ENCODE data around the gene SLC22A13.

SLC22A13 gene

DNA sequence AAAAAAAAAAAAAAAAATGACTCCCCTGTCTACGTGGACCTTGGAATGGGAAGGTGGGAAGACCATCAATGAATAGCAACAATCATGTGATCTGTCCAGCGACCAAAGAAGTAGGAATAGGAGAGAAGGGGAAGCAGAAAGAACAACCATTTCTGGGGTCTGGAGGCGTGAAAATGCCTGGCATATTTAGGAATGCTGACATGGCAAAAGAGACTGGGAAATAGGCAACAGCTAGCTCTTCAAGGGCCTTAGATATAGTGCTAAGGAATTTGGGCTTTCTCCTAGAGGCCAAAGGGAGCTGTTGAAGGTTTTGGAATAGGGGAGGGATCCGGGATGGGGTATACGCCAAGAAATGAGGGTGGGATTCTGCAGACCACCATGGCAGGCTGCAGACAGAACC is 5.9 kb downstream of the SLC22A13 start:
- Histone ChIP-seq H3K4ac (ENCODE audit: low read depth in 1 of 2, low read length in 2 of 2) (no peak overlapping the region), H3K79me1 (replicated peaks; ENCODE audit: low read length, poor library complexity, severe bottlenecking) (no peaks in the 10 kb centered on the region), H3K23ac (ENCODE audit: low read length in 2 of 2) (no peak overlapping the region), H3K18ac (ENCODE audit: low read depth in 1 of 2, low read length in 2 of 2) (no peak overlapping the region), H2AK5ac (ENCODE audit: low read length, severe bottlenecking) (no peak overlapping the region), H3K9me3 (ENCODE audit: control insufficient read depth, low read length) (no peaks in the 10 kb centered on the region), H3K9ac (ENCODE audit: low read length) (no peak overlapping the region), H4K8ac (ENCODE audit: low read length) (no peak overlapping the region), H2BK15ac (ENCODE audit: low read depth, poor library complexity, severe bottlenecking) (no peak overlapping the region), H2BK12ac (ENCODE audit: low read length in 2 of 2) (no peak overlapping the region), H3K4me3 (ENCODE audit: insufficient read depth in 1 of 2, low read depth in 1 of 2, low read length in 2 of 2) (no peak overlapping the region), H3K14ac (ENCODE audit: low read length in 2 of 2) (no peak overlapping the region), H2BK120ac (ENCODE audit: low read depth, low read length) (no peak overlapping the region), H4K91ac (ENCODE audit: low read length) (no peak overlapping the region), H3K36me3 (ENCODE audit: control insufficient read depth in 1 of 2, insufficient read depth in 2 of 2, low read depth in 1 of 2, low read length in 2 of 2) (peaks cover 7 to 35% of the 10 kb centered on the region in 2 experiments), H2AFZ (ENCODE audit: low read depth, low read length) (no peak overlapping the region), H3K27ac (ENCODE audit: low read length, poor library complexity, severe bottlenecking) (no peak overlapping the region), H3K4me1 (ENCODE audit: control insufficient read depth, insufficient read depth, low read depth, low read length) (peaks cover 6% of the 10 kb centered on the region), H3K27me3 (ENCODE audit: control insufficient read depth in 1 of 2, insufficient read depth in 1 of 2, low read length in 2 of 2) (no peaks in the 10 kb centered on the region), H3K4me2 (ENCODE audit: low read length, poor library complexity, severe bottlenecking) (no peak overlapping the region), H2BK5ac (ENCODE audit: low read depth, low read length, poor library complexity, severe bottlenecking) (no peak overlapping the region)
- 97% methylated on average over 3 of the region's 5 CpGs for WGBS
- DNase-seq, result no peak

DNA sequence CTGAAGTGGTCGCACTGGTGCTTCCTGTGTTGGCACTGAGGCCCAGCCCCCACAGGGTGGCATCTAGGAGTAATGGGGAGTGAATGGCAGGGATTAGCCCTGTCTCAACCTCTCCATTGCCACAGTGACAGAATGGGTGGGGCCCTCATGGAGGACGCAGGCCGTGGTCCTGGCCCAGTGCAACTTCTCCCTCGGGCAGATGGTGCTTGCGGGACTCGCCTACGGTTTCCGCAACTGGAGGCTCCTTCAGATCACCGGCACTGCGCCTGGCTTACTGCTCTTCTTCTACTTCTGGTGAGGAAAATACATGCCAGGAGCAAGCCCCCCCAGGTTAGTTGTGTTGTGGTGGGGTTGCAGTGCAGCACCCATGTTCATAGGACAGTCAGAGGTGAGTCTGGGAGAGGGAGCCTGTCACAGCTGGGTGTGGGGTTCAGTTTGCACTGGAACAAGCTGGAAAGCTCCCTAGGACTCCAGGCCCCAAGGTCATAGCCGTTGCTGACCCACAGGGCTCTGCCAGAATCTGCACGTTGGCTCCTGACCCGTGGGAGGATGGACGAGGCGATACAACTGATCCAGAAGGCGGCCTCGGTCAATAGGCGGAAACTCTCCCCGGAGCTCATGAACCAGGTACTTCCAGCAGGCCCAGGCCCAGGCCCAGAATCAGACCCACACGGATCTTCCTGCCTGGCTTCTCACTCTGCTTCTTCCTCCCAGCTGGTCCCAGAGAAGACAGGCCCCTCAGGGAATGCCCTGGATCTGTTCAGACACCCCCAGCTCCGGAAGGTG is 9.4 kb downstream of the SLC22A13 start:
- Histone ChIP-seq H3K14ac (ENCODE audit: low read length in 2 of 2) (no peak overlapping the region), H3K27ac (ENCODE audit: low read length, poor library complexity, severe bottlenecking) (no peak overlapping the region), H3K9me3 (ENCODE audit: control insufficient read depth, low read length) (no peaks in the 10 kb centered on the region), H3K4me1 (ENCODE audit: control insufficient read depth, insufficient read depth, low read depth, low read length) (no peaks in the 10 kb centered on the region), H3K23ac (ENCODE audit: low read length in 2 of 2) (no peak overlapping the region), H3K79me1 (replicated peaks; ENCODE audit: low read length, poor library complexity, severe bottlenecking) (no peaks in the 10 kb centered on the region), H2BK12ac (ENCODE audit: low read length in 2 of 2) (no peak overlapping the region), H2BK5ac (ENCODE audit: low read depth, low read length, poor library complexity, severe bottlenecking) (no peak overlapping the region), H3K4ac (ENCODE audit: low read depth in 1 of 2, low read length in 2 of 2) (no peak overlapping the region), H3K27me3 (ENCODE audit: control insufficient read depth in 1 of 2, insufficient read depth in 1 of 2, low read length in 2 of 2) (no peaks in the 10 kb centered on the region), H3K4me3 (ENCODE audit: insufficient read depth in 1 of 2, low read depth in 1 of 2, low read length in 2 of 2) (no peak overlapping the region), H4K91ac (ENCODE audit: low read length) (no peak overlapping the region), H2AFZ (ENCODE audit: low read depth, low read length) (no peak overlapping the region), H2BK15ac (ENCODE audit: low read depth, poor library complexity, severe bottlenecking) (no peak overlapping the region), H3K18ac (ENCODE audit: low read depth in 1 of 2, low read length in 2 of 2) (no peak overlapping the region), H2BK120ac (ENCODE audit: low read depth, low read length) (no peak overlapping the region), H2AK5ac (ENCODE audit: low read length, severe bottlenecking) (no peak overlapping the region), H4K8ac (ENCODE audit: low read length) (no peak overlapping the region), H3K9ac (ENCODE audit: low read length) (no peak overlapping the region), H3K4me2 (ENCODE audit: low read length, poor library complexity, severe bottlenecking) (no peak overlapping the region), H3K36me3 (ENCODE audit: control insufficient read depth in 1 of 2, insufficient read depth in 2 of 2, low read depth in 1 of 2, low read length in 2 of 2) (peaks cover 15 to 49% of the 10 kb centered on the region in 2 experiments)
- 95% methylated on average over 21 of the region's 21 CpGs for WGBS
- no peak for DNase-seq

DNA sequence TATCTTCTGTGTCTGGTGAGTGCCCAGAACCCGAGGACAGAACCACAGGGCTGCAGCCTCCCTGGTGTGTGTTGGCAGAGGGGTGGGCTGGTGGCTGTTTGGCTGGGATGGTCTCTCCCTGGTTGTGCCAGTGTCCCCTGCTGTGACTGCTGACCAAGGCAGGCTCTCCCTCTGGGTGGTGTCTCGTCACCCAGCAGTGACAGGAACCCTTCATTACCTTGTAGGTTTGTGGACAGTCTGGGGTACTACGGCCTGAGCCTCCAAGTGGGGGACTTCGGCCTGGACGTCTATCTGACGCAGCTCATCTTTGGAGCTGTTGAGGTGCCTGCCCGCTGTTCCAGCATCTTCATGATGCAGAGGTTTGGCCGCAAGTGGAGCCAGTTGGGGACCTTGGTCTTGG is 10.0 kb downstream of the SLC22A13 start:
- no peak overlapping the region for H3K9ac ChIP-seq (ENCODE audit: low read length)
- no peak overlapping the region for H2BK120ac ChIP-seq (ENCODE audit: low read depth, low read length)
- H2AK5ac ChIP-seq (ENCODE audit: low read length, severe bottlenecking), result no peak overlapping the region
- no peak overlapping the region for H3K23ac ChIP-seq (ENCODE audit: low read length in 2 of 2)
- H3K79me1 ChIP-seq (replicated peaks; ENCODE audit: low read length, poor library complexity, severe bottlenecking), result no peaks in the 10 kb centered on the region
- no peak overlapping the region for H2BK15ac ChIP-seq (ENCODE audit: low read depth, poor library complexity, severe bottlenecking)
- no peaks in the 10 kb centered on the region for H3K9me3 ChIP-seq (ENCODE audit: control insufficient read depth, low read length)
- no peak overlapping the region for H2BK5ac ChIP-seq (ENCODE audit: low read depth, low read length, poor library complexity, severe bottlenecking)
- no peak overlapping the region for H3K4ac ChIP-seq (ENCODE audit: low read depth in 1 of 2, low read length in 2 of 2)
- H3K18ac ChIP-seq (ENCODE audit: low read depth in 1 of 2, low read length in 2 of 2), result no peak overlapping the region
- no peak overlapping the region for H3K4me2 ChIP-seq (ENCODE audit: low read length, poor library complexity, severe bottlenecking)
- H4K91ac ChIP-seq (ENCODE audit: low read length), result no peak overlapping the region
- no peak overlapping the region for H2AFZ ChIP-seq (ENCODE audit: low read depth, low read length)
- no peak overlapping the region for H4K8ac ChIP-seq (ENCODE audit: low read length)
- H3K4me1 ChIP-seq (ENCODE audit: control insufficient read depth, insufficient read depth, low read depth, low read length), result no peaks in the 10 kb centered on the region
- no peak overlapping the region for H2BK12ac ChIP-seq (ENCODE audit: low read length in 2 of 2)
- no peaks in the 10 kb centered on the region for H3K27me3 ChIP-seq (ENCODE audit: control insufficient read depth in 1 of 2, insufficient read depth in 1 of 2, low read length in 2 of 2)
- DNase-seq, result no peak
- peaks cover 15 to 49% of the 10 kb centered on the region in 2 experiments for H3K36me3 ChIP-seq (ENCODE audit: control insufficient read depth in 1 of 2, insufficient read depth in 2 of 2, low read depth in 1 of 2, low read length in 2 of 2)
- H3K14ac ChIP-seq (ENCODE audit: low read length in 2 of 2), result no peak overlapping the region
- WGBS, result 95% methylated on average over 8 of the region's 8 CpGs
- H3K27ac ChIP-seq (ENCODE audit: low read length, poor library complexity, severe bottlenecking), result no peak overlapping the region
- no peak overlapping the region for H3K4me3 ChIP-seq (ENCODE audit: insufficient read depth in 1 of 2, low read depth in 1 of 2, low read length in 2 of 2)

DNA sequence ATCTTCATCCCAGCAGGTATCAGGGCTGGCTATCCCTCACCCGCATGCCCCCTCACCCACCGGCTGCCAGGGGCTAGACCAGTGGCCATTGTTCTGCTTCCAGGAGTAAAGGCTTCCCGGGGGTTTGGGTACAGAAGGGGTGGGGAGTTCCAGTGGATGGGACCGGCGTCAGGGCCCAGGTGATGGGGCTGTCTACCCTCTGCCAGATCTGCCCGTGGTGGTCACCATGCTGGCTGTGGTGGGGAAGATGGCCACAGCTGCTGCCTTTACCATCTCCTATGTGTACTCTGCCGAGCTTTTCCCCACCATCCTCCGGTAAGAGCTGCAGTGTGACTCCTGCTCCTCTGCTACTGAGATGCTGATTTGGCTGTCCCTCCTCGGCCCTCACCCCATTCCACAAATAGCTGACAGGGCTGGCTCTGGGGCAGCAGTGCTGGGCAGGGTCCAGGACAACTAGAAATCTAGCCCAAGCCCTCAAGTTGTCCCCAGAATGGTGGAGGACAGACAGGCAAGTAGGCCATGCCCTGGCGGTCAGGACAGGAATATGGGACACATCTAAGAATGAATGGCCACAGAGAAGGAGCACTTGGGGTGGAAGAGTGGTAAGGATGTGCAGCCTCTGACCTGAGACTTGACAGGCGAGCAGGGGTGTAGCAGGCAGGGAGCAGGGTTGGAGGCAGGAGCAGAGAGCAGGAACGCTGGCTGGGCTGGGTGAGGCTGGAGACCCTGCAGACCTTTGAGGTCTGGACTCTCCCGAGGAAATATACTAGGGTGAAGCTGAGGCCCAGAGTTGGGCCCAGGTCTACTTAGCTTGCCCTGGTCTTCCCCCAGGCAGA is 10.7 kb downstream of the SLC22A13 start:
- H3K9me3 ChIP-seq (ENCODE audit: control insufficient read depth, low read length), result no peaks in the 10 kb centered on the region
- H3K14ac ChIP-seq (ENCODE audit: low read length in 2 of 2), result no peak overlapping the region
- no peaks in the 10 kb centered on the region for H3K79me1 ChIP-seq (replicated peaks; ENCODE audit: low read length, poor library complexity, severe bottlenecking)
- H3K4ac ChIP-seq (ENCODE audit: low read depth in 1 of 2, low read length in 2 of 2), result no peak overlapping the region
- H2BK15ac ChIP-seq (ENCODE audit: low read depth, poor library complexity, severe bottlenecking), result no peak overlapping the region
- no peaks in the 10 kb centered on the region for H3K4me1 ChIP-seq (ENCODE audit: control insufficient read depth, insufficient read depth, low read depth, low read length)
- H4K91ac ChIP-seq (ENCODE audit: low read length), result no peak overlapping the region
- no peaks in the 10 kb centered on the region for H3K27me3 ChIP-seq (ENCODE audit: control insufficient read depth in 1 of 2, insufficient read depth in 1 of 2, low read length in 2 of 2)
- peaks cover 15 to 52% of the 10 kb centered on the region in 2 experiments for H3K36me3 ChIP-seq (ENCODE audit: control insufficient read depth in 1 of 2, insufficient read depth in 2 of 2, low read depth in 1 of 2, low read length in 2 of 2)
- no peak overlapping the region for H2BK5ac ChIP-seq (ENCODE audit: low read depth, low read length, poor library complexity, severe bottlenecking)
- H2AK5ac ChIP-seq (ENCODE audit: low read length, severe bottlenecking), result no peak overlapping the region
- H2BK120ac ChIP-seq (ENCODE audit: low read depth, low read length), result no peak overlapping the region
- WGBS, result 95% methylated on average over 13 of the region's 13 CpGs
- no peak overlapping the region for H3K9ac ChIP-seq (ENCODE audit: low read length)
- DNase-seq, result no peak
- no peak overlapping the region for H3K18ac ChIP-seq (ENCODE audit: low read depth in 1 of 2, low read length in 2 of 2)
- H4K8ac ChIP-seq (ENCODE audit: low read length), result no peak overlapping the region
- H3K23ac ChIP-seq (ENCODE audit: low read length in 2 of 2), result no peak overlapping the region
- no peak overlapping the region for H3K4me2 ChIP-seq (ENCODE audit: low read length, poor library complexity, severe bottlenecking)
- H2AFZ ChIP-seq (ENCODE audit: low read depth, low read length), result no peak overlapping the region
- H3K27ac ChIP-seq (ENCODE audit: low read length, poor library complexity, severe bottlenecking), result no peak overlapping the region
- no peak overlapping the region for H2BK12ac ChIP-seq (ENCODE audit: low read length in 2 of 2)
- no peak overlapping the region for H3K4me3 ChIP-seq (ENCODE audit: insufficient read depth in 1 of 2, low read depth in 1 of 2, low read length in 2 of 2)

Measured in mesenchymal stem cell (in vitro differentiated cells and primary cell).